PC-3 (cell line): ENCODE data around the gene MAT1A. TPM values are rescaled to one million over a fixed set of nuclear protein-coding genes. Genes with fewer than 3 reads are reported as not detected.

Source experiments
- ATAC-seq: fragments of 200-7000 bp; cut with Tn5 transposase; 2 replicates; pipeline ENCODE4 v1.9.1; 2020; ENCODE audit warnings: mild to moderate bottlenecking, moderate library complexity
- BruUV-seq: library from RNA; stranded (reverse); fragments of 400-500 nt; replicated peaks from 2 replicates; lab custom pipeline; 2021; lab: Mats Ljungman, UMichigan
- CTCF ChIA-PET: fragments of 300-600 bp; sonication (Branson Sonifier 250); formaldehyde crosslinking; loops from one replicate; lab custom pipeline; 2022; ENCODE audit warnings: antibody characterized with exemption; lab: Charles Lee
- POLR2A ChIA-PET: fragments of 300-600 bp; sonication (Branson Sonifier 250); formaldehyde crosslinking; loops from one replicate; lab custom pipeline; 2022; ENCODE audit warnings: antibody characterized with exemption; ENCODE audit not compliant: unreplicated experiment; lab: Charles Lee
- DNase-seq: peaks from one replicate; pipeline ENCODE4 v3.0.0-alpha.2; 2015
- H2AFZ ChIP-seq: fragments of 300-600 bp; sonication (generic); 2 replicates; pipeline ENCODE4 v1.6.0; 2016; ENCODE audit warnings: antibody characterized with exemption, low read length
- H3F3A ChIP-seq: fragments of 300-600 bp; sonication (generic); one replicate; pipeline ENCODE4 v1.6.0; 2017; ENCODE audit warnings: antibody characterized with exemption, low read length, control low read depth, mild to moderate bottlenecking; ENCODE audit not compliant: unreplicated experiment
- H3K27ac ChIP-seq: fragments of 300-600 bp; sonication (generic); 2 replicates; pipeline ENCODE4 v1.5.1; 2016; ENCODE audit warnings: mild to moderate bottlenecking, low read length
- H3K27me3 ChIP-seq: fragments of 300-600 bp; sonication (generic); 2 replicates; pipeline ENCODE4 v1.6.1; 2016; ENCODE audit warnings: low read length, mixed read lengths
- H3K36me3 ChIP-seq: fragments of 300-600 bp; sonication (generic); 2 replicates; pipeline ENCODE4 v1.6.1; 2016; ENCODE audit warnings: low read depth, mixed run types, low read length, mixed read lengths
- H3K4me1 ChIP-seq: fragments of 300-600 bp; sonication (generic); 2 replicates; pipeline ENCODE4 v1.5.1; 2016; ENCODE audit warnings: low read length; ENCODE audit not compliant: insufficient read depth
- H3K4me2 ChIP-seq: fragments of 300-600 bp; sonication (generic); 2 replicates; pipeline ENCODE4 v1.6.0; 2016; ENCODE audit warnings: low read length
- H3K4me3 ChIP-seq: fragments of 300-600 bp; sonication (generic); 2 replicates; pipeline ENCODE4 v1.5.1; 2016; ENCODE audit warnings: mild to moderate bottlenecking, low read length, mixed read lengths
- H3K79me2 ChIP-seq: fragments of 300-600 bp; sonication (generic); 2 replicates; pipeline ENCODE4 v1.6.1; 2017; ENCODE audit warnings: low read length, mixed read lengths
- H3K9ac ChIP-seq: fragments of 300-600 bp; sonication (generic); 2 replicates; pipeline ENCODE4 v1.6.0; 2016; ENCODE audit warnings: mild to moderate bottlenecking, low read length
- H3K9me2 ChIP-seq: fragments of 300-600 bp; sonication (generic); replicated peaks from 2 replicates; pipeline ENCODE4 v1.6.1; 2016; ENCODE audit warnings: mixed run types, low read length, mixed read lengths
- H3K9me3 ChIP-seq: fragments of 300-600 bp; sonication (generic); 2 replicates; pipeline ENCODE4 v1.6.1; 2016; ENCODE audit warnings: low read length, mixed read lengths
- H4K20me1 ChIP-seq: fragments of 300-600 bp; sonication (generic); 2 replicates; pipeline ENCODE4 v1.6.1; 2016; ENCODE audit warnings: low read length, mixed read lengths
- CTCF ChIP-seq: fragments of 300-600 bp; sonication (generic); conservative IDR thresholded peaks from 2 replicates; pipeline ENCODE4 v1.5.1; 2017; ENCODE audit warnings: antibody characterized with exemption, low read depth, mild to moderate bottlenecking, low read length
- EZH2 ChIP-seq: fragments of 300-600 bp; sonication (generic); IDR thresholded peaks from one replicate; pipeline ENCODE4 v1.6.1; 2017; ENCODE audit warnings: antibody characterized with exemption, mild to moderate bottlenecking, low read length; ENCODE audit not compliant: unreplicated experiment
- EZH2phosphoT487 ChIP-seq: fragments of 300-600 bp; sonication (generic); IDR thresholded peaks from 2 replicates; pipeline ENCODE4 v1.6.1; 2018; ENCODE audit warnings: mild to moderate bottlenecking, antibody characterized with exemption, low read length, borderline replicate concordance
- intact Hi-C: fragments of 100-400 bp; cut with micrococcal nuclease; formaldehyde crosslinking; loops from 2 replicates; pipeline ENCODE4 v1.9.0; 2023
- total RNA-seq: library from RNA; depleted of rRNA; stranded (reverse); fragments of >200 nt; gene quantifications from 2 replicates; pipeline ENCODE4 v1.2.3, GENCODE V29; 2014

Gene MAT1A
- total RNA-seq, 1 experiment from 2014 or later: not detected

GRCh38 chr10:80283119-80283518 lies 6.3 kb downstream of the MAT1A start:
- Histone ChIP-seq H3K4me1 (no peaks in the 10 kb centered on the region), H2AFZ (no peak overlapping the region), H3K9me3 (no peaks in the 10 kb centered on the region), H4K20me1 (no peaks in the 10 kb centered on the region), H3K4me3 (no peak overlapping the region), H3K79me2 (no peaks in the 10 kb centered on the region), H3K9ac (no peak overlapping the region), H3K27ac (no peak overlapping the region), H3K36me3 (no peaks in the 10 kb centered on the region), H3F3A (no peaks in the 10 kb centered on the region), H3K27me3 (no peaks in the 10 kb centered on the region), H3K9me2 (no peaks in the 10 kb centered on the region), H3K4me2 (no peak overlapping the region)
- intact Hi-C loops: no loop called here
- no peak for DNase-seq
- ChIA-PET CTCF (no interaction called here), POLR2A (no interaction called here)
- BruUV-seq: no TSS peak
- no peak for ATAC-seq
- TF ChIP-seq CTCF (no peak), EZH2phosphoT487 (no peak), EZH2 (no peak)

- intact Hi-C loops: no loop called here
- no peaks in the 10 kb centered on the region for H4K20me1 ChIP-seq
- no peaks in the 10 kb centered on the region for H3K4me1 ChIP-seq
- TF ChIP-seq CTCF (no peak), EZH2phosphoT487 (no peak), EZH2 (no peak)
- H3K79me2 ChIP-seq: no peaks in the 10 kb centered on the region
- no peak overlapping the region for H3K27ac ChIP-seq
- no peak overlapping the region for H2AFZ ChIP-seq
- POLR2A ChIA-PET: no interaction called here
- DNase-seq: no peak
- H3F3A ChIP-seq: no peaks in the 10 kb centered on the region
- no peak overlapping the region for H3K4me3 ChIP-seq
- no peak overlapping the region for H3K9ac ChIP-seq
- CTCF ChIA-PET: no interaction called here
- H3K9me2 ChIP-seq: no peaks in the 10 kb centered on the region
- no peak for ATAC-seq
- H3K36me3 ChIP-seq: no peaks in the 10 kb centered on the region
- H3K27me3 ChIP-seq: no peaks in the 10 kb centered on the region
- no peaks in the 10 kb centered on the region for H3K9me3 ChIP-seq
- no TSS peak for BruUV-seq
- H3K4me2 ChIP-seq: no peak overlapping the region
These were observed 7.4 kb downstream of the MAT1A start for GRCh38 chr10:80281784-80282765.

- H3K4me3 ChIP-seq: no peak overlapping the region
- H3K79me2 ChIP-seq: no peaks in the 10 kb centered on the region
- H3K4me2 ChIP-seq: no peak overlapping the region
- ChIA-PET CTCF (no interaction called here), POLR2A (no interaction called here)
- ATAC-seq: no peak
- no peaks in the 10 kb centered on the region for H3K27me3 ChIP-seq
- intact Hi-C loops: no loop called here
- H3K36me3 ChIP-seq: no peaks in the 10 kb centered on the region
- no peak overlapping the region for H3K9ac ChIP-seq
- no TSS peak for BruUV-seq
- H3K27ac ChIP-seq: no peak overlapping the region
- H3K4me1 ChIP-seq: no peaks in the 10 kb centered on the region
- no peaks in the 10 kb centered on the region for H3F3A ChIP-seq
- H3K9me2 ChIP-seq: no peaks in the 10 kb centered on the region
- H4K20me1 ChIP-seq: no peaks in the 10 kb centered on the region
- H3K9me3 ChIP-seq: no peaks in the 10 kb centered on the region
- no peak overlapping the region for H2AFZ ChIP-seq
- TF ChIP-seq EZH2 (no peak), EZH2phosphoT487 (no peak), CTCF (no peak)
- DNase-seq: no peak
These were observed 8.2 kb downstream of the MAT1A start for GRCh38 chr10:80281292-80281691.
